DMS153 treated with DMSO at 0.1 percent for 48 hours (cell line): ENCODE data around the gene SOBP.
"Not testable (repeated sequence)": the region's sequence is repeated elsewhere in the genome, so short reads cannot be mapped to it uniquely, and the experiment has no call there.

Source experiments
- DNase-seq: peaks from one replicate; lab custom pipeline; 2025; ENCODE audit not compliant: unreplicated experiment; lab: John Stamatoyannopoulos, UW

SOBP gene, protein sequence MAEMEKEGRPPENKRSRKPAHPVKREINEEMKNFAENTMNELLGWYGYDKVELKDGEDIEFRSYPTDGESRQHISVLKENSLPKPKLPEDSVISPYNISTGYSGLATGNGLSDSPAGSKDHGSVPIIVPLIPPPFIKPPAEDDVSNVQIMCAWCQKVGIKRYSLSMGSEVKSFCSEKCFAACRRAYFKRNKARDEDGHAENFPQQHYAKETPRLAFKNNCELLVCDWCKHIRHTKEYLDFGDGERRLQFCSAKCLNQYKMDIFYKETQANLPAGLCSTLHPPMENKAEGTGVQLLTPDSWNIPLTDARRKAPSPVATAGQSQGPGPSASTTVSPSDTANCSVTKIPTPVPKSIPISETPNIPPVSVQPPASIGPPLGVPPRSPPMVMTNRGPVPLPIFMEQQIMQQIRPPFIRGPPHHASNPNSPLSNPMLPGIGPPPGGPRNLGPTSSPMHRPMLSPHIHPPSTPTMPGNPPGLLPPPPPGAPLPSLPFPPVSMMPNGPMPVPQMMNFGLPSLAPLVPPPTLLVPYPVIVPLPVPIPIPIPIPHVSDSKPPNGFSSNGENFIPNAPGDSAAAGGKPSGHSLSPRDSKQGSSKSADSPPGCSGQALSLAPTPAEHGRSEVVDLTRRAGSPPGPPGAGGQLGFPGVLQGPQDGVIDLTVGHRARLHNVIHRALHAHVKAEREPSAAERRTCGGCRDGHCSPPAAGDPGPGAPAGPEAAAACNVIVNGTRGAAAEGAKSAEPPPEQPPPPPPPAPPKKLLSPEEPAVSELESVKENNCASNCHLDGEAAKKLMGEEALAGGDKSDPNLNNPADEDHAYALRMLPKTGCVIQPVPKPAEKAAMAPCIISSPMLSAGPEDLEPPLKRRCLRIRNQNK

DNA sequence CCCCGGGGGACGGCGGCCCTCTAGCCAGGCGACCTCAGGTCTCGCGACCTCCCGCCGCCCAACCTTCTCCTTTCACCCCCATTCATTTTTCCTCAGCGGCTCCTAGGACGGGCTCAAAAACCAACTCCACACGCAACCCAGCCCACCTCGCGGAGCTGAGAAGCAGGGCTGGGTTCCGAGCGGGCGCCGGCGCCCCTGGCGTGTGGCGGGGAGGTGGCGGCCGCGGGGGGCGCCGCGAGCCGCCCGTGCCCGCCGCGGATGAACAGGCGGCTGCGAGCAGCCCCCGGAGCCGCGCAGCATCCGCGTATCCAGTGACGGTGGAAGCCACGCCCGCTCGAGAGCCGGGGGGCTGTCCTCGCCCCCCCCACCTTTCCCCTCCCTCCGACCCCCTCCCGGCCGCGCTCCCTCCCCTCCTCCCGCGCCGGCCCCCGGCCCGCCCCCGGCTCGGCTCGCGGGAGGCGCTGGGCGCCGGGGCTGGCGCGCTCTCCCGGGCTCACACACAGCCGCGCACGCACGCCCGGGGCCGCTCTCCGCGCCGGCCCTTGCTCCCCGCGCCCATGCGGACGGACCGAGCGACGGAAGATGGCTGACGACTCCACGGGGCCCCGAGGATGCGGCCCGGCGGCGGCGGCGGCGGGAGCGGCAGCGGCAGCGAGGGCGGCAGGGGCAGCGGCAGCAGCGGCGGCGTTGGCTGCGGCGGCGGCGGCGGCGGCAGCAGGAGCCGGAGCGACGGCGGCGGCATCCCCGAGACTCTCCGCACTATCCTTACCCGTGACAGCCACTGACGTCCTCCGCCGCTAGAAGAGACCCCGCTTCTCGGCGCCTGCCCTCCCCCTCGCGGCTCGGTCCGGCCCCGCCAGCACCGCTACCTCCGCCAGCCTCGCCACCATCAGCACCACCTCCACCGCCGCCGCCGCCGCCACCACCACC lies at the start of gene SOBP:
SOBP (plus strand) TSS at position 482 of the 930 bp plus-strand sequence. CDS start 500 bp downstream, outside the sequence.
- no peak for DNase-seq

DNA sequence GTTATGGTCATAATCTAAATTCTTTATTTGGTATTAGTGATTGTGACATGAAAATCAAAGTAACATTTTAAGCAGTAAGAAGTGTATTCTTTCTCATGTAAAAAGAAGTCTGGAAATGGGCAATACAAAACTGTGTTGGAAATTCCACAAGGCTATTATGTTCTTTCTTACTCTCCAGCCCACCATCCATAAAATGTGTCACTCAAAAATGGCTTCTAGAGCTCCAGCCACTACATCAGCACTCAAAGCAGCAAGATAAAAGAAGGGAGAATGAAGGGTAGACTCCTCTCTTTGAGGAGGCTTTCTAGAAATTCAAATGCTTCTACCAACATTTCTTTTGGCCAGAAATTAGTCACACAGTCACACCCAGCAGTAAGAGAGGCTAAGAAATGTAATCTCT lies 49.0 kb upstream of the SOBP start:
- no peak for DNase-seq

DNA sequence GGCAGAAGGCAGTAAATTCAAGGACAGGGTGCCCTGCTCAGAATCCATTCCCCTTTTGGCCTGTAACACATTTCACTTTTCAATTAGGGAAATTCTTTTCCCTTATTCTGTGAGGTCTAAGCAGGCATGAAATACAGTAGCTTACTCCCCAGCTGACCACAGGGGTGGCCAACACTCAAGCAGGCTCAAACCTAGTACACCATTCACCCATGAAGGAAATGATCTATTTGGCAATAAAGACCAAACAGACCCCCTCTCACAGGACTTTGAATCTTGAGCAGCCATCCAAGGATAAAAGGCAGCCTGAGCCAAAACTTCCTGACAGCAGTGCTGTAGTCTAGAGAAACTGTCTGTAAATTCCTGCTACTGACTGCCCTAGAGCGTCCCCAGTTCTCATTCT lies 48.2 kb upstream of the SOBP start:
- DNase-seq, result no peak

DNA sequence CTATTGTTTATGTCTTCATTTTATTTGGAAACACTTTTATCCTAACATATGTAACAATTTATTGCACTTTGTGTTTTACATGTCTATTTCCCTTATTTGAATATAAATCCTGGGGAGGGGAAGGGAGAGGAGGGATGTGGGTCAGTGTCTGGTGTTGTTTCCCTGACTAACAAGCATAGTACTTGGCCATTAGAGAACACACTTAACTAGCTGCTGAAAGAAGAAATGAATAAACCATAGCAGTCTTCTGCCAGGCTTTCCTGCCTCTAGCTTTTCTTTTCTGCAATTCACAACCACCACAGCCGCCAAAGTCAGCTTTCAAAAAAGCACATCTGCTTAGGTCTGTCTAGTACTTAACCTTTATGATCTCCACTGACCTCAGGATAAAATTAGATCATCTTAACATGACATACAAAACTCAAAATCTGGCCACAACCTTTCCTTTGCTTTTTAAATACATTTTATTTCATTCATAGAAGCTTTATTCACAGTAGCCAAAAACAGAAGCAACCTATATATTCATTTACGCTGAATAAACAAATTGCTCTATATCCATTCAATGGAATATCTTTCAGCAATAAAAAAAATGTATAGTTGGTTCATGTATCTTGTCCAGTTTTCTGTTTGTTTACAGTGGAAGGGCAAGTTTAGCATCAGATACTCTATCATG lies 46.8 kb upstream of the SOBP start:
- no peak for DNase-seq

DNA sequence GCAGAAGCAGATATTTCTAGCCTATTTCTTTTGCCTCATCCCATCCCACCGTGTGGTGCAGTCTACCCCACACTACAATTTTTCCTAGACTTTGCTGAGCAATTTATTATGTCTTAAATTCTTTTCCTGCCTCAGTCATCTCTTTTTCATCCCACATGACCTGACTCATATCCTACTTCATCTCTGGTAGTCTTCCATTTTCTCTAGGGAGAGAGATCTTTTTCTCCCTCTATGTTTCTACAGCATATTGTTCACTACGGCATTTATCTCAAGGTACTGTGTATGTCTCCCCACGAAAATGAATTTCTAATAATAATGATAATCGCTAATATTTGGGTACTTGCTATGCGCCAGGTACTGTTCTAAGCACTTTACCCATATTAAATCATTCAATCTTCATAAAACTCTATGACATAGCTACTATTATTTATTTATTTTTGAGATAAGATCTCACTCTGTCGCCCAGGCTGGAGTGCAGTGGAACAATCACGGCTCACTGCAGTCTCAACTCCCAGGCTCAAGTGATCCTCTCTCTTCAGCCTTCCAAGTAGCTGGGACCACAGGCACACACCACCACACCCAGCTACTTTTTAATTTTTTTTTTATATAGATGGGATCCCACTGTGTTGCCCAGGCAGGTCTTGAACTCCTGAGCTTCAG lies 46.2 kb upstream of the SOBP start:
- no peak for DNase-seq

DNA sequence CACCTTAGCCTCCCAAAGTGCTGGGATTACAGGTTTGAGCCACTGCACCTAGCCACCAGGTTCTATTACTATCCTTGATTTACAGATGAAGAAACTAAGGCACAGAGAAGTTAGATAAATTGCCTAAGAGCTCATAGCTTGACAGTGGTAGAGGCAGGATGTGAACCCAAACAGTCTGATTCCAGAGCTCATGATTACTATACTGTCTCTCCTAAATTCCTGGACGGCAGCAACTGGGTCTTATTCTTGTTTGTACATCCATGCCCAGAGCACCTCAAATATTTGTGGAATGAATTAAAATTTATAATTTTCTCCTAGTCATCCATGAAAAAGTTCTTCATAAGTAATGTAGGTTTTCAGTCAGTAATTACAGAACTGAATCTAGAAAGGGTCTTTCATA lies 45.6 kb upstream of the SOBP start:
- no peak for DNase-seq

DNA sequence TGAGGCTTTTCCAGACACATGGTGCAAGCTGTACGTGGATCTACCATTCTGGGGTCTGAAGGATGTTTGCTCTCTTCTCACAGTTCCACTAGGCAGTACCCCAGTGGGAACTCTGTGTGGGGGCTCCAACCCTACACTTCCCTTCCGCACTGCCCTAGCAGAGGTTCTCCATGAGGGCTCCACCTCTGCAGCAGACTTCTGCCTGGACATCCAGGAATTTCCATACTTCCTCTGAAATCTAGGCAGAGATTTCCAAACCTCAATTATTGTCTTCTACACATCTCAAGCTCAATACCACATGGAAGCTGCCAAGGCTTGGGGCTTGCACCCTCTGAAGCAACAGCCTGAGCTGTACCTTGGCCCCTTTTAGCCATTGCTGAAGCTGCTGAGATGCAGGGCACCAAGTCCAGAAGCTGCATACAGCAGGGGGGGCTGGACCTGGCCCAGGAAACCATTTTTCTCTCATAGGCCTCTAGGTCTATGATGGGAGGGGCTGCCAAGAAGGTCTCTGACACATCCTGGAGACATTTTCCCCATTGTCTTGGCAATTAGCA lies 42.2 kb upstream of the SOBP start:
- DNase-seq, result no peak

DNA sequence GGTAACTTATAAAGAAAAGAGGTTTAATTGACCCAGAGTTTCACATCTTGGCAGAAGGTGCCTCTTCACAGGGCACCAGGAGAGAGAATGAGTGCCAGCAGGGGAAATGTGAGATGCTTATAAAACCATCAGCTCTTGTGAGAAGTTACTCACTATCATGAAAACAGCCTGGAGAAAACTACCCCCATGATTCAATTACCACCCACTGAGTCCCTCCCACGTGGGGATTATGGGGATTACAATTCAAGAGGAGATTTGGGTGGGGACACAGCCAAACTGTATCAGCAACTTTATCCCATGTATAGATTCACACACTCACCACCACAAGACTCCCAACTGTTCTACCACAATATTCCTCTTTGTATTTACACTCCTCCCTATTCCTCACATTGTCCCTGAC lies 41.1 kb upstream of the SOBP start:
- no peak for DNase-seq

DNA sequence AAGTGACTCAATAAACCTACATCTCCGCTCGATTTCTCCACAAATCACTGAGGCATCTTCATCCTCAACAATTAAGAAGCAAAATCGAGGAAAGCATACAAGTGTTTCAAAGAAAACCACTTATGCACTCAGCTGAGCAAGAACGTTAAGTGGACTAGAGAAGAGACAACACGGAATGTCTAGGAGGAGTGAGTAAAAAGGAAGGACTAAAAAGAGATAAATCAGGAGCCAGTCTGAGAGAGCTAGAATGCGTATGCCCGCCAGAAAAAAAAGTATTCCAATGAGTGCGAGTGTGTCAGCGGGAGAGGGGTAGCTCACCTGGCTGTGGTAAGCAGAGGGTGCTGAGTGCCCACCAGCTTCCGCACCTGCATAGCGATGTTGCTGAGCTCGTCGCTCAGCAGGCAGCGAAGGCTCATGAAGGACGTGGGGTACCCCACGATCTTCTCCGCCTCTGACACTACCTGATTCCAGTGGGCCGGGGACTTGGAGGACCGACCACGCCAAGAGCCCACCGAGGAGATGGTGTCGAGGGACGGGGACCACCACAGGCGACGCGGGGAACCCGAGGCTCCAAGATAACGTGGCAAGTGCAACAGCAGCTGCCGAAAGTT lies 31.1 kb upstream of the SOBP start:
- no peak for DNase-seq

DNA sequence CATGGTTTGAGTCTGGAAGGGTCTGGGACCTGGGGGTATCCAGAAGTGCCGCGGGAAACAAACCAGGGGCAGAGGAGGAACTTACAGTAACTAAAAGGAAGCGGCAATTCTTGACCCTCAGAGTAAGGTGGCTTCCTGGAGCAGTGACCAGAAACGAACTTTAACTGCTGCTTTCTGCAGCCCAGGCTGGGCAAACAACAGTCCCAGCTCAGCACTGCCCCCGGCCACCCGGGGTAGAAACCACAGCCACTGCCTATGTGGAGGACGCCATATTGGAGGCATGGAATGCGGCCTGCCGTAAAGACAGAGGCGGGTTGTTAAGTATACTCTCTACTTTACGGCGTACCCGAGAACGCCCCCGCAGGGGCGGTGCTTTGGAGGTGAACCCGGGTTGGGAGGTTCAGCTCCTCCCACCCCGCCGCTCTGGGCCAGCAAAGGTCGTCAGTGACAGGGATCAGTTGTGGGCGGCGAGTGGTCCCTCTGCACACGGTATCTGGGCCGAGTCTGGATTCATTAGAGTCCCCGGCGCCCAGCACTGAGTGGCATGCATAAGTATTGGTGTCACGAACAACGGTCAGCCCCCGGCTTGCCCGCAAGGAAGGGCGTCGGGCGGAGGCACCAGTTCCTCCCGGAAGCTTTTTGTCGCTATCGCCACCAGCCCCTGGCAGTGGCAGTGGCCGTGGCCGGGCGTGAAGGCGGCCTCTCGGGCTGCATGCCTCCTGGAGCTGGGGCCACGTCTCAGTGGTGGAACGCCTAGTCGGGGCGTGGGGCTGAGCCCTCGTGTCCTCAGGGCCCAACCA lies 30.4 kb upstream of the SOBP start, which contains the start of gene PDSS2:
PDSS2 (minus strand) TSS at position 282 of the 800 bp plus-strand sequence; CDS start at position 3, 279 bp downstream.
- DNase-seq, result peak; percentile 98

DNA sequence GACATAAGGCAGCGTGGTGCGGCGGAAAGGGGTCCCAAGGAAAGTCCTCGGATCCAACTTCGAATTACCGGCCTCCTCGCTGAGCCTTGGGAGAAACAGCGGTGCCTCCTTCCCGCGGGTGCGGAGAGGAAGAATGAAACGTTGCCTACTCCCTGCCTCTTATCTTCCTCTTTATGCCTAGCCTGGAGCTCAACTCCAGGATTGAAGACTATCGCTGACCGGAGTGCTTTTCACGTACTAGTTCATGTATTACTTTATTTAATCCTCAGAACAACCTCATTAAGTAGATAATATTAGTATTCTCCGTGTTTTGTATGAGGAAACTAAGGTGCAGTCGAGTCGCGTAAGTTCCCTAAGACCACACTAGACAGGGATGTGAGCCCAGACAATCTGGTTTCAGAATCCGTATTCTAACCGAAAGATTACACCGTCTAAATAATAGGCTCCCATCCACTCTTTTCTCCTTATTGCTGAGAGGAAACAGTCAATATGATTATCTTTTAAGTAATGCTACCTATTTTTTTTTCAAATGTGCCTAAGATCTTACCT lies 29.8 kb upstream of the SOBP start:
- no peak for DNase-seq

DNA sequence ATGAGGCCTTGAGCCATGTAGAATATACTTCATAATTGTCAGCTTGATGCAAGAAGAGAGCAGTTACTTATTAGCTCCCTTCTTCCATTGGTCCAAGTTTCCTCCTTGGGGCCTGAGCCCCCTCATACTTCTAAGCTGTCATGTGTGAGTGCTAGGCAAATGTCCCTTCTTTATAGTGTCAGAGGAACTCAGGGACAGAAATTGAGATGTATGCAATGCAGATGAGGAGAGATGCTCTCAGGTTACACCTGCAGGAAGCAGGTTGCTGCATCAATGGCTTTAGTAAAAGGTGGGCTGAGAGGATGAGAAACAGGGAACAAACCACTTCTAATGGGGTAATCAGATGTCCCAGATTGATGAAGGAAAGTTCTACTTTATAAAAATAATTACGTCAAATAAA lies 23.9 kb upstream of the SOBP start:
- DNase-seq, result no peak

DNA sequence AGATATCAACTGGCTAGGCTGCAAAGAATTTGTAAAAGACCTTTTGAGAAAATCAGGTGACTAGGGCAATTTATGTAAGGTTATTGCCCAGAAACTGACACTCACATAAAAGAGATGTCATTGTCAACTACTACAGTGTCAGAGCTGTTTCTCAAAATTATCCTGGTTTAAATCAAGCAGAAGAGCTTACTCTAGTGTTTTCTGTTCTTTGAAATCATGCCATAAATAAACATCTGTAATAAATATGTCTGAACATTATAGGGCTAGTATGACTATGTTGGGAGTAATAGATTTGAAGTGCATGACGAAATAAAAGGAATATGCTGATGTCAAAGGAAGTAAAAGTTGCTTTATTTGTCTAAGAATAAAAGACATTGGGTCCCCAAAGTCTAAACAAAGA lies 19.6 kb upstream of the SOBP start:
- DNase-seq, result no peak

DNA sequence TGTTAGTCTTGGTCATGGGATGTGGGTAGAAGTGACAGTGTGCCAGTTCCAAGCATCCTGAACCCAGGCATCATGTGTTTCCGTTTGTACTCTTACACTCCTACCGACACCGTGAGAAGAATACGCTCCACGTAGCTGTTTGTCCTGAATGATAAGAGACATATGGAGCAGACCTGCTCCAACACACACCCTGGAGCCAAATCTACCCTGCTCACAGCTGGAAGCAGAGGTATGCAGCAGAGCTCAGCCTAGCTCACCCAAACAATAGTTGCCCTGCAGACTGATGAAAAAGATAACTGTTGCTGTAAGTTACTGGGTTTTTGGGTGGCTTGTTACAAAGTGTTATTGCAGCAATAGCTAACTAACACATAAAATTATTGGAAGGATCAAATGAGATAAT lies 16.3 kb upstream of the SOBP start:
- no peak for DNase-seq

DNA sequence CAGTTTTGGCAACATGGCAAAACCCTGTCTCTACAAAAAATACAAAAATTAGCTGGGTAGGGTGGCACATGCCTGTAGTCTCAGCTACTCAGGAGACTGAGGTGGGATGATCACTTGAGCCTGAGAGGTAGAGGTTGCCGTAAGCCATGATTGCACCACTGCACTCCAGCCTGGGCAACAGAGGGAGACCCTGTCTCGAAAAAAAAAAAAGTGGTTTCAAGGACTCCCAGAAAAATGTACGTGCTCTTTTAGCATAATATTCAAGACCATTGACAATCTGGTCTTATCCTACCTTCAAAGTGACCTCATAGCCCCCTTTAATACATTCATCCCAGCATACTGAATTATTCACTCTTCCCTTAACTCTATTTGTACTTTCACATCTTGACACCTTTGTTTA lies 14.6 kb upstream of the SOBP start:
- not testable (repeated sequence) for DNase-seq

DNA sequence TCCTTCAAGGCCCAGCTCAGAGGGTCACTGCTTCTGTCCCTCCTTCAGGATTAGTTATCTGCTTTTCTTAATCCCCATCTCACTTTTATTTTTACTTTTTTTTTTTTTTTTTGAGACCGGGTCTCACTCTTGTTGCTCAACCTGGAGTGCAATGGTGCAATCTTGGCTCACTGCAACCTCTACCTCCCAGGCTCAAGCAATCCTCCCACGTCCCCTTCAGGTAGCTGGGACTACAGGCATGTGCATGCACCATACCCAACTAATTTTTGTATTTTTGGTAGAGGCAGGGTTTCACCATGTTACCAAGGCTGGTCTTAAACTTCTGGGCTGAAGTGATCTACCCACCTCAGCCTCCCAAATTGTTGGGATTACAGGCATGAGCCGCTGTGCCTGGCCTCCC lies 14.1 kb upstream of the SOBP start:
- not testable (repeated sequence) for DNase-seq

DNA sequence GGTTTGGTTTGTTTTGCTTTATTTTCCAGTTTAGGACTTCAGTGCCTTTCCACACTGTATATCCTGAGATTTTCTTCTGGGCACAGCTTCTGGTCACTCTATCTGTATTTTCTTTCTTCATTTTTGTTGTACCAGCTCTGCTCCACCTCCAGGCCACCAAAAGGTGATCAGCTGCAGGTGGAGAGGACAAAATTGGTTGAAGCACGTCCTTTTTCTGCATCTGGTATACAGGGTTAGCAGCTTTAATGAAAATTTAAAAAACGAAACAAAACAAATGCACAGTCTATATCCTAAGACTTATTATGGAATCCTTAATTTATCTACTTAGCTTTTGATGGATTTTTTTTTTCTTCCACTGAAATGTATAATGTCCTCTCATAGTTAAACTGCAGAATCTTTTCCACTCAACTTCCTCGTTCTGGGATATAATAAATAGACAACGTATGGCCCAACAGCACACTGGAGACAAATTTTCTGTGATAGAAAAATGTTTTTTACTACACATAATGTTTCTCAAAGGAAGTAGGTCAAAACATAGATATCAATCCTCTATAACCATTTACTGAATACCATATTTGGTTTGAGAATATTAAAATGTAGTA lies 10.7 kb upstream of the SOBP start:
- DNase-seq, result no peak

DNA sequence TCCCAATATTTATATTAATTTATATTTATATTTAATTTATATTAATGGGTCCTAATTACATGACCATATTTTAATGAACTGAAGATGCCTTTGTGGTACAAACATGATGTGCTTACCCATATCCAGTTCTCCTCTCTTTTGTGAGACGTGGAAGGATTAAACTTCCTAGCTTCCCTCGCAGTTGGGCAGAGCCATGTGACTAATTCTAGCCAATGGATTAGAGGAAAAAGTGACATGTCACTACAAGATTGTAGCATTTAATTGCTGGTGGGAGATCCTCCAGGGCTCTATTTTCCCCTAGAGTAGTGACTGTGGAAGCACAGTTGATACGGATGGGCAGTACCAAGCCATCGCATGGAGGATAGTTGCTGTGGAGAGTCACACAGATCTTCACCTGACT lies 4.8 kb upstream of the SOBP start:
- no peak for DNase-seq
